HepG2 (cell line): Measurements from ENCODE around the gene GGNBP2. TPM values are rescaled to one million over a fixed set of nuclear protein-coding genes. Genes with fewer than 3 reads are reported as not detected.

Source experiments
- ATAC-seq: fragments of 200-7000 bp; cut with Tn5 transposase; 3 replicates; pipeline ENCODE4 v1.9.1; 2020; ENCODE audit warnings: mild to moderate bottlenecking, moderate library complexity
- BruUV-seq: library from RNA; stranded (reverse); fragments of 400-500 nt; replicated peaks from 2 replicates; lab custom pipeline; 2021; lab: Mats Ljungman, UMichigan
- CTCF ChIA-PET: fragments of 300-600 bp; formaldehyde crosslinking; extraction: SDS; loops from one replicate; lab custom pipeline; 2021; ENCODE audit warnings: low total read pairs, inconsistent platforms, low intra/inter-chr PET ratio; lab: Yijun Ruan, JAX
- POLR2A ChIA-PET: fragments of 350-600 bp; sonication (Branson Sonifier 250); formaldehyde crosslinking; loops from one replicate; lab custom pipeline; 2020; ENCODE audit warnings: antibody characterized with exemption, inconsistent platforms; lab: Yijun Ruan, JAX
- DNase-seq: peaks from one replicate; pipeline ENCODE4 v3.0.0-alpha.2; 2015; ENCODE audit warnings: low spot score
- FAIRE-seq: peaks from 3 replicates; lab custom pipeline; 2011; peaks lifted over from hg19 to GRCh38; lab: Jason Lieb, UNC
- H2AFZ ChIP-seq: one replicate; pipeline ENCODE4 v1.6.1; 2011; ENCODE audit warnings: low read length, inconsistent platforms
- H3K27ac ChIP-seq: fragments of 300-600 bp; 3 replicates; pipeline ENCODE4 v1.8.0; 2011; ENCODE audit warnings: mixed run types, mild to moderate bottlenecking, mixed read lengths, low read length, inconsistent platforms; ENCODE audit not compliant: insufficient read depth; ENCODE audit errors: extremely low read length
- H3K27me3 ChIP-seq, 2 experiments: fragments of 200-600 bp in 1 of 2; 2 replicates in 1 of 2; 3 replicates in 1 of 2; pipeline versions ENCODE4 v1.6.0 to v1.8.0; 2011; ENCODE audit warnings: low read length in 2 of 2, mild to moderate bottlenecking in 2 of 2, moderate library complexity in 2 of 2, inconsistent platforms in 1 of 2; ENCODE audit not compliant: insufficient read depth in 2 of 2, control insufficient read depth in 1 of 2
- H3K36me3 ChIP-seq, 2 experiments: fragments of 200-600 bp in 1 of 2; replicated peaks in 1 of 2; 2 replicates in 1 of 2; 3 replicates in 1 of 2; pipeline versions ENCODE4 v1.5.1 to v1.8.0; 2011; ENCODE audit warnings: low read length in 2 of 2, inconsistent platforms in 1 of 2; ENCODE audit not compliant: insufficient read depth in 2 of 2, control insufficient read depth in 1 of 2
- H3K4me1 ChIP-seq: 2 replicates; pipeline ENCODE4 v1.5.1; 2012; ENCODE audit warnings: low read length, inconsistent platforms; ENCODE audit not compliant: insufficient read depth
- H3K4me2 ChIP-seq: 2 replicates; pipeline ENCODE4 v1.6.0; 2011; ENCODE audit warnings: low read depth, low read length, inconsistent platforms
- H3K4me3 ChIP-seq, 3 experiments: fragments of 200-600 bp in 1 of 3; sonication (generic), shearing (Covaris generic) in 1 of 3; replicated peaks in 1 of 3; 2 replicates each; pipeline ENCODE4 v1.5.1; 2011 to 2016; ENCODE audit warnings: low read length in 3 of 3, inconsistent platforms in 2 of 3, low read depth in 2 of 3, mild to moderate bottlenecking in 2 of 3, control low read depth in 1 of 3, mixed read lengths in 1 of 3; ENCODE audit not compliant: insufficient read depth in 1 of 3
- H3K79me2 ChIP-seq: one replicate; pipeline ENCODE4 v1.6.1; 2011; ENCODE audit warnings: low read length, inconsistent platforms; ENCODE audit not compliant: insufficient read depth
- H3K9ac ChIP-seq: 2 replicates; pipeline ENCODE4 v1.6.0; 2011; ENCODE audit warnings: mild to moderate bottlenecking, low read depth, low read length, inconsistent platforms; ENCODE audit not compliant: insufficient read depth
- H3K9me3 ChIP-seq: 2 replicates; pipeline ENCODE4 v1.5.1; 2012; ENCODE audit warnings: mild to moderate bottlenecking, low read length
- H4K20me1 ChIP-seq: 2 replicates; pipeline ENCODE4 v1.6.0; 2011; ENCODE audit warnings: inconsistent platforms, mild to moderate bottlenecking, low read length, moderate library complexity; ENCODE audit not compliant: insufficient read depth
- DDIT3 ChIP-seq: sonication (generic); formaldehyde crosslinking; IDR thresholded peaks from 2 replicates; pipeline ENCODE4 v1.4.0; 2020; ENCODE audit warnings: mild to moderate bottlenecking, missing genetic modification reagents
- DNMT3B ChIP-seq: conservative IDR thresholded peaks from 2 replicates; pipeline ENCODE4 v1.6.1; 2016; ENCODE audit warnings: missing biosample characterization, control low read depth
- MIXL1 ChIP-seq: IDR thresholded peaks from 2 replicates; pipeline ENCODE4 v1.6.1; 2016
- NONO ChIP-seq, 2 experiments: fragments of 450-650 bp in 1 of 2; sonication (generic) in 1 of 2; formaldehyde crosslinking in 1 of 2; IDR thresholded peaks in 1 of 2; conservative IDR thresholded peaks in 1 of 2; 2 replicates each; pipeline versions ENCODE4 v1.6.1 to v1.8.0; 2017 to 2022; ENCODE audit warnings: mild to moderate bottlenecking in 1 of 2, missing genetic modification reagents in 1 of 2, moderate library complexity in 1 of 2
- ONECUT2 ChIP-seq: sonication (generic); formaldehyde crosslinking; IDR thresholded peaks from 2 replicates; pipeline ENCODE4 v1.4.0; 2020; ENCODE audit warnings: missing genetic modification reagents
- PAF1 ChIP-seq: IDR thresholded peaks from 2 replicates; pipeline ENCODE4 v1.6.1; 2016; ENCODE audit warnings: missing genetic modification reagents, missing compliant biosample characterization
- SALL1 ChIP-seq: sonication (generic); formaldehyde crosslinking; IDR thresholded peaks from 2 replicates; pipeline ENCODE4 v1.8.0; 2022; ENCODE audit warnings: mild to moderate bottlenecking, missing genetic modification reagents
- STAG1 ChIP-seq: sonication (generic); formaldehyde crosslinking; IDR thresholded peaks from 2 replicates; pipeline ENCODE4 v1.4.0; 2020; ENCODE audit warnings: missing genetic modification reagents
- TCF7 ChIP-seq: sonication (generic); IDR thresholded peaks from 2 replicates; pipeline ENCODE4 v1.6.1; 2016; ENCODE audit warnings: antibody characterized with exemption, low read depth
- ZNF274 ChIP-seq: sonication (generic); formaldehyde crosslinking; IDR thresholded peaks from 2 replicates; pipeline ENCODE4 v1.5.1; 2020; ENCODE audit warnings: mild to moderate bottlenecking, missing genetic modification reagents
- ZNF3 ChIP-seq: IDR thresholded peaks from 2 replicates; pipeline ENCODE4 v1.7.0; 2017; ENCODE audit warnings: inconsistent platforms
- ZNF883 ChIP-seq: sonication (generic); formaldehyde crosslinking; IDR thresholded peaks from 2 replicates; pipeline ENCODE4 v1.5.1; 2020; ENCODE audit warnings: mild to moderate bottlenecking, missing genetic modification reagents; ENCODE audit errors: not compliant biosample characterization
- whole genome bisulfite sequencing: methylation state at CpG from one replicate; pipeline ENCODE4 v1.1.6; 2017; ENCODE audit warnings: low lambda C conversion rate; 5-methylcytosine and 5-hydroxymethylcytosine counted together
- in situ Hi-C: cut with HindIII; loops from 2 replicates; pipeline ENCODE4 v1.10.0; 2017; ENCODE audit warnings: low pct_unique_long_range_greater_than_20kb; ENCODE audit not compliant: extremely low pct_ligation_motif_present
- intact Hi-C: fragments of 100-400 bp; cut with micrococcal nuclease; formaldehyde crosslinking; loops from one replicate; pipeline ENCODE4 v1.10.0; 2022; ENCODE audit not compliant: unreplicated experiment
- polyA plus RNA-seq, 8 experiments: library from polyadenylated mRNA; depleted of rRNA in 3 of 8; stranded (reverse) in 7 of 8; unstranded in 1 of 8; fragments of >200 nt; fragmentation: Illumina TruSeq in 4 of 8; extraction: Trizol in 4 of 8; gene quantifications; 2 replicates each; pipeline versions ENCODE4 v1.2.1 to v1.2.3, GENCODE V29; 2011 to 2016; ENCODE audit warnings: low read depth in 4 of 8, missing spikeins in 1 of 8, mixed read lengths in 1 of 8; ENCODE audit not compliant: insufficient read depth in 1 of 8
- total RNA-seq, 5 experiments: library from RNA; depleted of rRNA; stranded (reverse); fragments of >200 nt; fragmentation: Illumina TruSeq; extraction: Trizol; gene quantifications; 2 replicates each; pipeline ENCODE4 v1.2.3, GENCODE V29; 2016; ENCODE audit warnings: low read depth in 1 of 5
- TF ChIP-seq, protein P1 (sequence below): sonication (generic); formaldehyde crosslinking; IDR thresholded peaks from 2 replicates; pipeline ENCODE4 v1.4.0; 2020; ENCODE audit warnings: mild to moderate bottlenecking, missing genetic modification reagents, borderline replicate concordance
- TF ChIP-seq, protein P2 (sequence below): sonication (generic); formaldehyde crosslinking; IDR thresholded peaks from 2 replicates; pipeline ENCODE4 v1.5.1; 2020; ENCODE audit warnings: mild to moderate bottlenecking, missing genetic modification reagents, borderline replicate concordance
- TF ChIP-seq, protein P3 (sequence below): sonication (generic); formaldehyde crosslinking; IDR thresholded peaks from 2 replicates; pipeline ENCODE4 v1.9.0; 2021; ENCODE audit warnings: mild to moderate bottlenecking, missing genetic modification reagents

GGNBP2 gene
- total and polyA plus RNA-seq, 2 of the 13 experiments (the other 11 are each of a cell fraction or from before 2014, with no cell fraction given), result 53.3 to 84.2 TPM

- DNase-seq, result no peak
- H3K9ac ChIP-seq, result no peak overlapping the region
- no peak for ATAC-seq
- H3K4me3 ChIP-seq, result no peak overlapping the region
- no peak for FAIRE-seq
- no peaks in the 10 kb centered on the region for H3K79me2 ChIP-seq
- no peaks in the 10 kb centered on the region for H4K20me1 ChIP-seq
- H3K36me3 ChIP-seq, result peaks cover 24 to 70% of the 10 kb centered on the region in 2 experiments
- no TSS peak for BruUV-seq
- WGBS, result 100% methylated on average over 2 of the region's 2 CpGs
- ChIA-PET CTCF (no interaction called here), POLR2A (interaction anchor here (1.9 kb wide), 1 partner anchor 9 kb away, joined by 5 read pairs; the partner anchor contains the start of genes MYO19 and PIGW)
- no peaks in the 10 kb centered on the region for H3K4me1 ChIP-seq
- H3K27ac ChIP-seq, result no peak overlapping the region
- TF ChIP-seq ONECUT2 (CRISPR knock-in tag) (no peak), STAG1 (CRISPR knock-in tag) (no peak), DDIT3 (CRISPR knock-in tag) (no peak), SALL1 (CRISPR knock-in tag) (no peak), DNMT3B (CRISPR knock-in tag) (no peak), PAF1 (CRISPR knock-in tag) (no peak), MIXL1 (CRISPR knock-in tag) (no peak), ZNF883 (CRISPR knock-in tag) (no peak), NONO (IDR thresholded peaks at IDR 0.05) (no peak), NONO (CRISPR knock-in tag; conservative IDR thresholded peaks at IDR 0.05) (no peak), ZNF274 (CRISPR knock-in tag) (no peak), TCF7 (no peak), ZNF3 (CRISPR knock-in tag) (no peak)
- TF ChIP-seq, protein P1, sequence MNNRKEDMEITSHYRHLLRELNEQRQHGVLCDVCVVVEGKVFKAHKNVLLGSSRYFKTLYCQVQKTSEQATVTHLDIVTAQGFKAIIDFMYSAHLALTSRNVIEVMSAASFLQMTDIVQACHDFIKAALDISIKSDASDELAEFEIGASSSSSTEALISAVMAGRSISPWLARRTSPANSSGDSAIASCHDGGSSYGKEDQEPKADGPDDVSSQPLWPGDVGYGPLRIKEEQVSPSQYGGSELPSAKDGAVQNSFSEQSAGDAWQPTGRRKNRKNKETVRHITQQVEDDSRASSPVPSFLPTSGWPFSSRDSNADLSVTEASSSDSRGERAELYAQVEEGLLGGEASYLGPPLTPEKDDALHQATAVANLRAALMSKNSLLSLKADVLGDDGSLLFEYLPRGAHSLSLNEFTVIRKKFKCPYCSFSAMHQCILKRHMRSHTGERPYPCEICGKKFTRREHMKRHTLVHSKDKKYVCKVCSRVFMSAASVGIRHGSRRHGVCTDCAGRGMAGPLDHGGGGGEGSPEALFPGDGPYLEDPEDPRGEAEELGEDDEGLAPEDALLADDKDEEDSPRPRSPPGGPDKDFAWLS, result no peak
- TF ChIP-seq, protein P2, sequence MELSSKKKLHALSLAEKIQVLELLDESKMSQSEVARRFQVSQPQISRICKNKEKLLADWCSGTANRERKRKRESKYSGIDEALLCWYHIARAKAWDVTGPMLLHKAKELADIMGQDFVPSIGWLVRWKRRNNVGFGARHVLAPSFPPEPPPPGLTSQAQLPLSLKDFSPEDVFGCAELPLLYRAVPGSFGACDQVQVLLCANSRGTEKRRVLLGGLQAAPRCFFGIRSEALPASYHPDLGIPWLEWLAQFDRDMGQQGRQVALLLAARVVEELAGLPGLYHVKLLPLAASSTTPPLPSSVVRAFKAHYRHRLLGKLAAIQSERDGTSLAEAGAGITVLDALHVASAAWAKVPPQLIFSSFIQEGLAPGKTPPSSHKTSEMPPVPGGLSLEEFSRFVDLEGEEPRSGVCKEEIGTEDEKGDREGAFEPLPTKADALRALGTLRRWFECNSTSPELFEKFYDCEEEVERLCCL (CRISPR knock-in tag), result no peak
- TF ChIP-seq, protein P3, sequence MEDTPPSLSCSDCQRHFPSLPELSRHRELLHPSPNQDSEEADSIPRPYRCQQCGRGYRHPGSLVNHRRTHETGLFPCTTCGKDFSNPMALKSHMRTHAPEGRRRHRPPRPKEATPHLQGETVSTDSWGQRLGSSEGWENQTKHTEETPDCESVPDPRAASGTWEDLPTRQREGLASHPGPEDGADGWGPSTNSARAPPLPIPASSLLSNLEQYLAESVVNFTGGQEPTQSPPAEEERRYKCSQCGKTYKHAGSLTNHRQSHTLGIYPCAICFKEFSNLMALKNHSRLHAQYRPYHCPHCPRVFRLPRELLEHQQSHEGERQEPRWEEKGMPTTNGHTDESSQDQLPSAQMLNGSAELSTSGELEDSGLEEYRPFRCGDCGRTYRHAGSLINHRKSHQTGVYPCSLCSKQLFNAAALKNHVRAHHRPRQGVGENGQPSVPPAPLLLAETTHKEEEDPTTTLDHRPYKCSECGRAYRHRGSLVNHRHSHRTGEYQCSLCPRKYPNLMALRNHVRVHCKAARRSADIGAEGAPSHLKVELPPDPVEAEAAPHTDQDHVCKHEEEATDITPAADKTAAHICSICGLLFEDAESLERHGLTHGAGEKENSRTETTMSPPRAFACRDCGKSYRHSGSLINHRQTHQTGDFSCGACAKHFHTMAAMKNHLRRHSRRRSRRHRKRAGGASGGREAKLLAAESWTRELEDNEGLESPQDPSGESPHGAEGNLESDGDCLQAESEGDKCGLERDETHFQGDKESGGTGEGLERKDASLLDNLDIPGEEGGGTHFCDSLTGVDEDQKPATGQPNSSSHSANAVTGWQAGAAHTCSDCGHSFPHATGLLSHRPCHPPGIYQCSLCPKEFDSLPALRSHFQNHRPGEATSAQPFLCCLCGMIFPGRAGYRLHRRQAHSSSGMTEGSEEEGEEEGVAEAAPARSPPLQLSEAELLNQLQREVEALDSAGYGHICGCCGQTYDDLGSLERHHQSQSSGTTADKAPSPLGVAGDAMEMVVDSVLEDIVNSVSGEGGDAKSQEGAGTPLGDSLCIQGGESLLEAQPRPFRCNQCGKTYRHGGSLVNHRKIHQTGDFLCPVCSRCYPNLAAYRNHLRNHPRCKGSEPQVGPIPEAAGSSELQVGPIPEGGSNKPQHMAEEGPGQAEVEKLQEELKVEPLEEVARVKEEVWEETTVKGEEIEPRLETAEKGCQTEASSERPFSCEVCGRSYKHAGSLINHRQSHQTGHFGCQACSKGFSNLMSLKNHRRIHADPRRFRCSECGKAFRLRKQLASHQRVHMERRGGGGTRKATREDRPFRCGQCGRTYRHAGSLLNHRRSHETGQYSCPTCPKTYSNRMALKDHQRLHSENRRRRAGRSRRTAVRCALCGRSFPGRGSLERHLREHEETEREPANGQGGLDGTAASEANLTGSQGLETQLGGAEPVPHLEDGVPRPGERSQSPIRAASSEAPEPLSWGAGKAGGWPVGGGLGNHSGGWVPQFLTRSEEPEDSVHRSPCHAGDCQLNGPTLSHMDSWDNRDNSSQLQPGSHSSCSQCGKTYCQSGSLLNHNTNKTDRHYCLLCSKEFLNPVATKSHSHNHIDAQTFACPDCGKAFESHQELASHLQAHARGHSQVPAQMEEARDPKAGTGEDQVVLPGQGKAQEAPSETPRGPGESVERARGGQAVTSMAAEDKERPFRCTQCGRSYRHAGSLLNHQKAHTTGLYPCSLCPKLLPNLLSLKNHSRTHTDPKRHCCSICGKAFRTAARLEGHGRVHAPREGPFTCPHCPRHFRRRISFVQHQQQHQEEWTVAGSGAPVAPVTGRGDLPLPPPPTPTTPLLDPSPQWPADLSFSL (CRISPR knock-in tag), result no peak
- in situ Hi-C loops (no loop called here), intact Hi-C loops (no loop called here)
- H3K4me2 ChIP-seq, result no peak overlapping the region
- no peaks in the 10 kb centered on the region for H3K27me3 ChIP-seq
- no peaks in the 10 kb centered on the region for H3K9me3 ChIP-seq
- no peak overlapping the region for H2AFZ ChIP-seq
Observed at GRCh38 chr17:36525113-36525512, 19.6 kb upstream of the GGNBP2 start.
